HG03520 (cell line): ENCODE results near the gene GBF1.
"Not testable (repeated sequence)": the region's sequence is repeated elsewhere in the genome, so short reads cannot be mapped to it uniquely, and the experiment has no call there.

Experiments used
- ATAC-seq: cut with Tn5 transposase; IDR thresholded peaks from one replicate; pipeline ENCODE4 v1.9.1; 2021; ENCODE audit warnings: mild to moderate bottlenecking, moderate library complexity; ENCODE audit not compliant: unreplicated experiment

The GBF1 gene

DNA sequence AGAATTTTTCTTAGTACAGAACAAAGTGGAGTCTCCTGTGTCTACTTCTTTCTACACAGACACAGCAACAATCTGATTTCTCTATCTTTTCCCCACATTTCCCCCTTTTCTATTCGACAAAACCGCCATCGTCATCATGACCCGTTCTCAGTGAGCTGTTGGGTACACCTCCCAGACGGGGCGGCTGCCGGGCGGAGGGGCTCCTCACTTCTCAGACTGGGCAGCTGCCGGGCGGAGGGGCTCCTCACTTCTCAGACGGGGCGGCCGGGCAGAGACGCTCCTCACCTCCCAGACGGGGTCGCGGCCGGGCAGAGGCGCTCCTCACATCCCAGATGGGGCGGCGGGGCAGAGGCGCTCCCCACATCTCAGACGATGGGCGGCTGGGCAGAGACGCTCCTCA, 56.0 kb downstream of the GBF1 start:
- ATAC-seq, result not testable (repeated sequence)

DNA sequence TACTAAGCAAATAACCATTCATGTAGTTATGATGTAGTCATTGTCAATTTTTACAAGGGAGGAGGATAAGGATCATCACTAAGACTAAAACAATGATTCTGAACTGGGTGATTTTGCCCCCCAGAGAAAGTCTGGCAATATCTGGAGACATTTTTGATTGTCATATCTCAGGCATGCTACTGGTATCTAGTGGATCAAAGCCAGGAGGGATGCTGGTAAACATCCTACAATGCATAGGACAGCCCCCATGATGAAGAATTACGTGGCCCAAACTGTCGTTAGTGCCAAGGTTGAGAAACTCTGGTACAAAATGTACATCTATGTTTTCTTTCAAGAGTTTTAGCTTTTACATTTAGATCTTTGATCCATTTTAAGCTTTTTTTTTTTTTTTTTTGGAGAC, 57.3 kb downstream of the GBF1 start:
- ATAC-seq, result no peak

- no peak for ATAC-seq
These were observed 60.7 kb downstream of the GBF1 start for GRCh38 chr10:102306006-102306405.

- no peak for ATAC-seq
These were observed 61.4 kb downstream of the GBF1 start for GRCh38 chr10:102306710-102307109.

DNA sequence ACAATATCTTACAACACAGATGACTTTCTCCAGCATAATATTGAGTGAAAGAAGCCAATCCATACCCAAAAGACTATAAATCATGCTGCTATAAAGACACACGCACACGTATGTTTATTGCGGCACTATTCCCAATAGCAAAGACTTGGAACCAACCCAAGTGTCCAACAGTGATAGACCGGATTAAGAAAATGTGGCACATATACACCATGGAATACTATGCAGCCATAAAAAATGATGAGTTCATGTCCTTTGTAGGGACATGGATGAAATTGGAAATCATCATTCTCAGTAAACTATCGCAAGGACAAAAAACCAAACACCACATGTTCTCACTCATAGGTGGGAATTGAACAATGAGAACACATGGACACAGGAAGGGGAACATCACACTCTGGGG, 63.0 kb downstream of the GBF1 start:
- not testable (repeated sequence) for ATAC-seq

- ATAC-seq, result no peak
These were observed 63.9 kb downstream of the GBF1 start for GRCh38 chr10:102309236-102309635.

DNA sequence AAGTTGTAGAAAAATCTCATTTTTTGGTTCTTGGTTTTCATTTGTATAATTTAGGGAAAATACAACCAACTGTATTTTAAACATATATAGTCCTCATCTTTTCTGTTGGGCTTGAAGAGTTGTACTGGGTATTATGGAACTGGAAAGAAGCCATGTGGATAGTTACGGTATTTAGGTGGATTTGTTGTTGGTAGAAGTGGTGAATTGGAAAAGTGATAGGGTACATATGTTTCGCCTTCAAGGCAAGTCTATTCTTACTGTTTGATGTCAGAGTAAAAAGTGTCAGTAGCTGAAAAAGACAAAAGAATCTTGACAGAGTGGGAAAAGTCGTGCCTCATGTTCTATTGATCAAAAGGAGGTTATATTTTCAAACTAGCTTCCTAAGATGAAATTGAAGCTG, 64.6 kb downstream of the GBF1 start:
- ATAC-seq, result no peak

GRCh38 chr10:102310361-102311024, 65.2 kb downstream of the GBF1 start:
- no peak for ATAC-seq

DNA sequence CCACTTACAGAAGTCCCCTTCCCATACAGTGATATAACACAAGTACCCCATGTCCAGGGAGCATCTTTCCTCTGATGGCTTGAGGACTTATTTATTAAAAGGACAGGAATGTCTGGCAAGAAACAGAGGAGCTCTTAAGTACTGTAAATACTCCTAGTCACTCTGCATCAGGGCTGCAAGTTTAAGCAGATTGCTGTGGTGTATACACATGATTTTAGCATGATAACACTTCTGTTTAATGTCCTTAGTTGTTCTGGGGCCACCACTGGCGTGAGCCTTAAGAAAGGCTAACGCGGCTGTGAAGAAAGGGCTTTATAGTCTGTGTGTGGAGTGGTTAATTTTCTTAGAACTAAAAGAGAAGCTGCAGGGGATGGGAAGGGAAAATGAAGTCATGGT, 65.7 kb downstream of the GBF1 start:
- no peak for ATAC-seq

DNA sequence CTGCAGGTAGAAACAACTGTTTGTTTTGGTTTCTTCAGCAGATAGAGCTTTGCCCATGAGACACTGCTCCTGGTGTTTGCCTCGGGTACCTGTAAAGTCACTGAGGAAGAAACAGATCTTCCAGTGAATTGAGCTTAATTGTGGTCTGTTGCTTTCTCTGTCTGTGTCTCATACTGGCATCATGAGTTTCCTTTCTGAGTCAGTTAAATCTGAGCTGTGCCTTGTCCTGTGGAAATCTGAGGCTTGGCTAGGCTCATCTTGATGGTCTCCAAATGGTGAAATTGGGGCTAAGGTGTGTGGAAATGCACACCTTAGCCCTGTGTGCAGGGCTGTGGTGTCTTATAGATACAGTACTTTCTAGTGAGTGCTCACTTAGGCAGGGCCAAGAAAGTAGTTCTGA, 67.4 kb downstream of the GBF1 start:
- no peak for ATAC-seq

DNA sequence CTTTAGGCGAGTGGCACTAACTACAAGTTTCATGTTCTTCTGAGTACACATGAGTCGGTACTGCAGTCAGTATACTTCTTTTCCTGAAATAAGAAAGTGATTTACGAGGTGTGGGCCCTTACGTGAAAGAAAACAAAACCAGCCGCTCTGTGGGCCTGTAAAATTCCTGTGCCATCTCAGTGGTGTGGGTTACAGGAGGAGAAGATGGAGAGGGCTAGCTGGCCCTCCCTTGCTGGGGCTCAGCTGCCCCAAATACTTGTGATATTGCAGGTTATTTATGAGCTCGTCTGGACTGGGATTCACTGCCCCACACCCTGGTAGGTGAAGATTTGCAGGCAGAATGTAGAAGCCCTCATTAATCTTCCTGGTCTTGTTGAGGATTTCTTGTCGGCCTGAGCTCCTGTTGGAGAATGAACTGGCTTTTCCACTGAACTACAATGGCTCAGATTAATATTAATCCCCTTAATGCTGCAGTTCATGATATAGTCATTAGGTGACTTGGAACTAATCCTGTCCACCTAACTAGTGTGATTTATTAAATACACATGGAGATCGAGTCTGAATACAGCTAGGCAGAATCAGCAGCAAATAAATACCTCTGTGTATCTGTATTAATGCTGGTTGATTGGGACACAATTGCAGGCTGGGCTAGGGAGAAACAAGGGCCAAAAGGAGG, 68.0 kb downstream of the GBF1 start:
- ATAC-seq, result no peak

GRCh38 chr10:102314801-102315200, 69.5 kb downstream of the GBF1 start:
- ATAC-seq, result no peak

- ATAC-seq, result no peak
These were observed 71.1 kb downstream of the GBF1 start for GRCh38 chr10:102316421-102316820.

GRCh38 chr10:102322914-102323313, 77.6 kb downstream of the GBF1 start:
- ATAC-seq, result no peak

DNA sequence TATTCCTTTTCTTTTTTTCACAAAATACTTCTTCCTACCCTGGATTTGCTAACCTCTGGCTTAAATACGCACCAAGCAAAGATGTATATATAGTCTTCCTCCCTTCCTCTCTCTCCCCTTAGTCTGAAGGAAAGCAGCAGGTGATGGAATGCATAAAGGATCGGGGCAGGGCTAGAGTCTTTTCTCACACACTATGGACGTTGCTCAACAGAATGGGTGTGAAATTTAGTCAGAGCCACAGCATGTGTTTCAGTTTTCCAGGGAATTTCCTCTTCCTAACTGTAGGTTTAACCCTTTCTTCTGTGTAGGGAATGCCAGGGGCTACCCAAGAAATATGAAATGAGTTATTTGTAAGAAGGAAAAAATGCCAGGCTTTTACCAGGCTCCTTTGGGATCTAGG, 78.7 kb downstream of the GBF1 start:
- ATAC-seq, result no peak

DNA sequence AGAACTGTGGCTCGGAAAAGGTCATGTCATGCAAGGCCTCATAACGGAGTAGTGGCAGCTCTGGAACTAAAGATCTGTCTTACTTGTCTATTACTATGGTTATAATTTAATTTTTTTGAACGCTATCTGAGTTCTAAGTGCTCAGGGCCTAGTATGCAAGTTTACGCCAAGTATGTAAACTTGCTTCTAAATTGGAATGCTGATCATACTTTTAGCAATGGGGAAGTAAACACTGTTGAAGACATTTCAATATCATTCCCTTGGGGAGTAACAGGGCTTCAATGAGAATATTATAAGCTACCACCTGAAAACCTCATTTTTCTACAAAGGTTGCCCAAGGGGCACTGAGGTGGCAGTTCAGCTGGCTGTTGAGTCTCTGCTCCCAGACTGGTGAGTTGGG, 80.7 kb downstream of the GBF1 start:
- no peak for ATAC-seq

DNA sequence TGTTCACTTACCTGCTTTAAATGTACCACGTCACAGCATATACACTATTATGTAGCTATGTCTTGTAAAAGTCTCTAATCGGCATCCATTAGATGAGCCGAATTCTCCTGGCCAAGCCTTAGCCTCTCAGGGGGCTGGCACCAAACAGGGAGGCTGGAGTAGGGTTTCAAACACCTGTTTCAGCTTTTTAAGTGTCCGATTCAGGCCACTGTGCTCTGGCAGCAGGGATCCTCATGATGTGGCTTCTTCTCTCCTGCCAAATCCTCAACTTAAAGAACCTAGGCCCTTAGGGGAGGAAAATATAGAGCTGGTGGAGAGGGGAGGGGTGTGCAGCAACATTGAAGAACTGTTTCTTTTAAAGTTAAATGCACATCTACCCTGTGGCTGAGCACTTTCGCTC, 81.7 kb downstream of the GBF1 start:
- ATAC-seq, result no peak

GRCh38 chr10:102327641-102328040, 82.3 kb downstream of the GBF1 start:
- no peak for ATAC-seq

DNA sequence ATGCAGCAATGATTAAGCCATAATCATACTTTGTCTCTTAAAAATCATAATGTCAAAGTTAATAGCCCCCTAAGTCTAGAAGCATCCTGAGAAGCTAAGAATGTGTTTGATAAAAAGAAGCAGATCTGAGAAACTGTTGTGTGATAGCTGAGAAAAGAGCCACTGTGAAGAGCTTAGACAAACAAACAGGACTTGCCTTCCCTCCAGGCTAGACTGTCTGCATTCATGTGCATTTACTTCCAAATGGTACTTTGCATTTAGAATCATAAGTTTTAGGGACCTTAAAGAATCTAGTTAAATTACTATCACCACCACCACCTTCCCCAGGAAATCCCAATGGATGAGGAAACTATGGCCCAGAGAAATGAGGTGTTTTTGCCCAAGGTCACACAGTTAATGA, 87.4 kb downstream of the GBF1 start:
- ATAC-seq, result no peak

- ATAC-seq, result no peak
These were observed 88.8 kb downstream of the GBF1 start for GRCh38 chr10:102334101-102334500.

DNA sequence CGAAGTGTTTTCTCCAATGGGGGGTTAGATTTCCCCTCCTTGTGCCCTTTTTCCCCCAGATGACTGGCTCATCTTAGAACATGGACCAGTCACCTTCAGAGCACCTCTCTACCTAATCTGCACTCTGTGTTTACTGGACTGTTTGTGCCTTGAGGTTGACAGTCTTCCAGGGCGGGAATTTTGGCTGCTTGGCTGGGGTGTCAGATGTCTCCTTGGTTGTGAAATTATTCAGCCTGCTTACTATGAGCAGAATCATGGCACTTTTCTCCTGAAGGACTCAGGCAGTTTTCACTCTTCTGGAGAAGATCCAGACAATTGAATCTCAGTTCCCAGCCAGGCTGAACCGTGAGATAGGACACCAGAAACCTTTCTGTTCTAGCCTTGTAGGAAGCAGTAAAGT, 89.9 kb downstream of the GBF1 start:
- ATAC-seq, result no peak

DNA sequence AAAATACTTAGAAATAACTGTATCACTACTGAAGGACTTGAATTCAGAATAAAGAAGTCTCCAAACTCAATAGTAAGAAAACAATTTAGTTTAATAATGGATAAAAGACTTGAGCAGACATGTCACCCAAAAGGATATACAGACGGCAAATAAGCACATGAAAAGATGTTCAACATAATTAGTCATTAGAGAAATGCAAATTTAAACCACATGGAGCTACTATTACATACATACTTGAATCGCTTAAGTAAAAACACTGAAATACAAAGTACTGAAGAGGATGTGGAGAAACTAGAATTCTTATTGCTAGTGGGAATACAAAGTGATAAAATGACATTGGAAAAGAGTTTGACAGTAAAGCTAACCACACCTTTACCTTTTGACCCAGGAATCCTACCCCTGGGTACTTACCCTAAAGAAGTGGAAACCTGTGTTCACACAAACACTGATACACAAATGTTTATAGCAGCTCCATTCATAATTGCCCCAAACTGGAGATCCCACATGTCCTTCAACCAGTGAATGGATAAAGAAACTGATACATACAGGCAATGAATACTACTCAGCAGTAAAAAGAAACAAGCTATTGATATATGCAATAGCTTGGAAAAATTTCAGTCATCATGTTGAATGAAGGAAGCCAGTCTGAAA, 95.8 kb downstream of the GBF1 start:
- ATAC-seq, result no peak
